Measurements from ENCODE around the gene SLC32A1. TPM values are rescaled to one million over a fixed set of nuclear protein-coding genes. Genes with fewer than 3 reads are reported as not detected.

The SLC32A1 gene
- total RNA-seq, 1 donor from 2014 or later, result not detected

GRCh38 chr20:38680500-38681306 is 43.6 kb upstream of the SLC32A1 start:
- DNase-seq (ENCODE audit: low read depth) (peak; percentile 16), FAIRE-seq (no peak)
- no peak overlapping the region for H3K4me3 Mint-ChIP-seq (ENCODE audit: unreplicated experiment)
- TF ChIP-seq EZH2 (IDR thresholded peaks at IDR 0.05; ENCODE audit: insufficient read depth, low read length) (no peak), CTCF (IDR thresholded peaks at IDR 0.05; ENCODE audit: insufficient read depth, low read depth, low read length) (no peak)
- H3K9me3 ChIP-seq (ENCODE audit: insufficient read depth, low read depth, low read length), result no peaks in the 10 kb centered on the region
- H4K20me1 ChIP-seq (ENCODE audit: insufficient read depth, low read length), result no peaks in the 10 kb centered on the region
- no peaks in the 10 kb centered on the region for H3K36me3 ChIP-seq (ENCODE audit: insufficient read depth, low read length)
- H3K27me3 Mint-ChIP-seq (ENCODE audit: low read depth, unreplicated experiment), result peaks cover 82% of the 10 kb centered on the region
- H3K4me1 ChIP-seq (ENCODE audit: insufficient read depth, low read length), result no peaks in the 10 kb centered on the region
- no peaks in the 10 kb centered on the region for H3K36me3 Mint-ChIP-seq (ENCODE audit: low read depth, unreplicated experiment)
- no peaks in the 10 kb centered on the region for H3K79me2 ChIP-seq (ENCODE audit: insufficient read depth, low read length)
- H3K4me3 ChIP-seq (ENCODE audit: insufficient read depth, low read depth, low read length), result no peak overlapping the region
- no peaks in the 10 kb centered on the region for H3K27me3 ChIP-seq (ENCODE audit: insufficient read depth, low read length)
- H3K9me3 Mint-ChIP-seq (ENCODE audit: unreplicated experiment), result no peaks in the 10 kb centered on the region
- no peak overlapping the region for H3K9ac ChIP-seq (ENCODE audit: low read length)
- H3K27ac ChIP-seq (ENCODE audit: low read depth, low read length), result no peak overlapping the region
- H3K27ac Mint-ChIP-seq (ENCODE audit: unreplicated experiment), result no peak overlapping the region
- H3K4me1 Mint-ChIP-seq (ENCODE audit: low read depth, unreplicated experiment), result no peaks in the 10 kb centered on the region
- no peak overlapping the region for H2AFZ ChIP-seq (ENCODE audit: low read depth, low read length)
- H3K4me2 ChIP-seq (ENCODE audit: low read length), result no peak overlapping the region

- H3K9ac ChIP-seq (ENCODE audit: low read length), result no peak overlapping the region
- H3K27me3 Mint-ChIP-seq (ENCODE audit: low read depth, unreplicated experiment), result peaks cover 86% of the 10 kb centered on the region
- H3K36me3 Mint-ChIP-seq (ENCODE audit: low read depth, unreplicated experiment), result no peaks in the 10 kb centered on the region
- FAIRE-seq (no peak), DNase-seq (ENCODE audit: low read depth) (no peak)
- H3K9me3 Mint-ChIP-seq (ENCODE audit: unreplicated experiment), result no peaks in the 10 kb centered on the region
- TF ChIP-seq EZH2 (IDR thresholded peaks at IDR 0.05; ENCODE audit: insufficient read depth, low read length), result no peak
- TF ChIP-seq CTCF (IDR thresholded peaks at IDR 0.05; ENCODE audit: insufficient read depth, low read depth, low read length), result no peak
- H3K36me3 ChIP-seq (ENCODE audit: insufficient read depth, low read length), result no peaks in the 10 kb centered on the region
- no peaks in the 10 kb centered on the region for H3K9me3 ChIP-seq (ENCODE audit: insufficient read depth, low read depth, low read length)
- H3K4me1 ChIP-seq (ENCODE audit: insufficient read depth, low read length), result no peaks in the 10 kb centered on the region
- no peak overlapping the region for H3K4me2 ChIP-seq (ENCODE audit: low read length)
- H3K4me1 Mint-ChIP-seq (ENCODE audit: low read depth, unreplicated experiment), result no peaks in the 10 kb centered on the region
- no peak overlapping the region for H2AFZ ChIP-seq (ENCODE audit: low read depth, low read length)
- no peak overlapping the region for H3K27ac Mint-ChIP-seq (ENCODE audit: unreplicated experiment)
- H3K4me3 Mint-ChIP-seq (ENCODE audit: unreplicated experiment), result no peak overlapping the region
- no peaks in the 10 kb centered on the region for H4K20me1 ChIP-seq (ENCODE audit: insufficient read depth, low read length)
- no peaks in the 10 kb centered on the region for H3K79me2 ChIP-seq (ENCODE audit: insufficient read depth, low read length)
- peaks cover 5% of the 10 kb centered on the region for H3K27me3 ChIP-seq (ENCODE audit: insufficient read depth, low read length)
- H3K27ac ChIP-seq (ENCODE audit: low read depth, low read length), result no peak overlapping the region
- H3K4me3 ChIP-seq (ENCODE audit: insufficient read depth, low read depth, low read length), result no peak overlapping the region
Measured at GRCh38 chr20:38685271-38685670, 39.0 kb upstream of the SLC32A1 start.

GRCh38 chr20:38685853-38686473 is 38.3 kb upstream of the SLC32A1 start:
- Mint-ChIP-seq H3K36me3 (ENCODE audit: low read depth, unreplicated experiment) (no peaks in the 10 kb centered on the region), H3K27me3 (ENCODE audit: low read depth, unreplicated experiment) (peaks cover 88% of the 10 kb centered on the region), H3K27ac (ENCODE audit: unreplicated experiment) (no peak overlapping the region), H3K4me1 (ENCODE audit: low read depth, unreplicated experiment) (no peaks in the 10 kb centered on the region), H3K9me3 (ENCODE audit: unreplicated experiment) (no peaks in the 10 kb centered on the region), H3K4me3 (ENCODE audit: unreplicated experiment) (no peak overlapping the region)
- no peaks in the 10 kb centered on the region for H4K20me1 ChIP-seq (ENCODE audit: insufficient read depth, low read length)
- no peaks in the 10 kb centered on the region for H3K4me1 ChIP-seq (ENCODE audit: insufficient read depth, low read length)
- H3K9ac ChIP-seq (ENCODE audit: low read length), result no peak overlapping the region
- H3K79me2 ChIP-seq (ENCODE audit: insufficient read depth, low read length), result no peaks in the 10 kb centered on the region
- no peaks in the 10 kb centered on the region for H3K9me3 ChIP-seq (ENCODE audit: insufficient read depth, low read depth, low read length)
- H3K4me3 ChIP-seq (ENCODE audit: insufficient read depth, low read depth, low read length), result no peak overlapping the region
- H3K36me3 ChIP-seq (ENCODE audit: insufficient read depth, low read length), result no peaks in the 10 kb centered on the region
- H3K4me2 ChIP-seq (ENCODE audit: low read length), result no peak overlapping the region
- DNase-seq (ENCODE audit: low read depth), result peak; percentile 10
- TF ChIP-seq EZH2 (IDR thresholded peaks at IDR 0.05; ENCODE audit: insufficient read depth, low read length) (no peak), CTCF (IDR thresholded peaks at IDR 0.05; ENCODE audit: insufficient read depth, low read depth, low read length) (no peak)
- peaks cover 5% of the 10 kb centered on the region for H3K27me3 ChIP-seq (ENCODE audit: insufficient read depth, low read length)
- FAIRE-seq, result no peak
- H2AFZ ChIP-seq (ENCODE audit: low read depth, low read length), result no peak overlapping the region
- H3K27ac ChIP-seq (ENCODE audit: low read depth, low read length), result no peak overlapping the region

Data from astrocyte (in vitro differentiated cells and primary cell).